Endometrial microvascular endothelial cells (primary cell): Measurements from ENCODE around the gene CCDC106. TPM values are rescaled to one million over a fixed set of nuclear protein-coding genes. Genes with fewer than 3 reads are reported as not detected.

Experiments used
- in situ Hi-C: cut with HindIII; loops from 2 replicates; pipeline ENCODE4 v1.10.0; 2017; ENCODE audit warnings: low sequenced_read_pairs, low pct_unique_long_range_greater_than_20kb; ENCODE audit errors: inconsistent ontology term
- total RNA-seq: library from RNA; depleted of rRNA; stranded (reverse); fragments of >200 nt; gene quantifications from one replicate; pipeline ENCODE4 v1.2.3, GENCODE V29; 2015; ENCODE audit errors: inconsistent ontology term

Gene CCDC106
- total RNA-seq, 1 donor from 2014 or later, result 13.0 TPM

- in situ Hi-C loops, result no loop called here
These were observed 13.0 kb downstream of the CCDC106 start for GRCh38 chr19:55660991-55661390.

- in situ Hi-C loops, result no loop called here
These were observed 13.8 kb downstream of the CCDC106 start for GRCh38 chr19:55661826-55662225.

GRCh38 chr19:55663846-55664536 lies 16.0 kb downstream of the CCDC106 start:
- in situ Hi-C loops, result no loop called here

- in situ Hi-C loops, result no loop called here
These were observed 18.5 kb downstream of the CCDC106 start for GRCh38 chr19:55666343-55667005.

- in situ Hi-C loops, result no loop called here
These were observed 19.0 kb downstream of the CCDC106 start for GRCh38 chr19:55667006-55667381.

GRCh38 chr19:55667511-55667910 lies 19.5 kb downstream of the CCDC106 start:
- in situ Hi-C loops, result no loop called here

- in situ Hi-C loops, result no loop called here
These were observed 19.9 kb downstream of the CCDC106 start for GRCh38 chr19:55667958-55668357.

GRCh38 chr19:55668603-55669348 lies 20.8 kb downstream of the CCDC106 start:
- in situ Hi-C loops, result no loop called here

GRCh38 chr19:55669418-55670279 lies 21.6 kb downstream of the CCDC106 start:
- in situ Hi-C loops, result no loop called here

- in situ Hi-C loops, result no loop called here
These were observed 22.5 kb downstream of the CCDC106 start for GRCh38 chr19:55670280-55671053.

GRCh38 chr19:55671054-55671378 lies 23.0 kb downstream of the CCDC106 start:
- in situ Hi-C loops, result no loop called here

GRCh38 chr19:55672418-55672817 lies 24.4 kb downstream of the CCDC106 start:
- in situ Hi-C loops, result no loop called here

GRCh38 chr19:55673465-55673864 lies 25.5 kb downstream of the CCDC106 start:
- in situ Hi-C loops, result no loop called here

- in situ Hi-C loops, result no loop called here
These were observed 25.9 kb downstream of the CCDC106 start for GRCh38 chr19:55673889-55674288.

GRCh38 chr19:55674459-55674840 lies 26.4 kb downstream of the CCDC106 start:
- in situ Hi-C loops, result no loop called here

- in situ Hi-C loops, result no loop called here
These were observed 27.0 kb downstream of the CCDC106 start, which contains the start of gene EPN1 for GRCh38 chr19:55674841-55675660. TSS of gene EPN1 (plus strand) at chr19:55675226. CDS start at chr19:55678628, 3,402 bp downstream.

- in situ Hi-C loops, result no loop called here
These were observed 27.8 kb downstream of the CCDC106 start for GRCh38 chr19:55675661-55676354.
